GM18868 (cell line): ENCODE results near the gene CPTP.
A peak's percentile ranks its signal among the peaks of the same experiment; 100 is the strongest.

Experiments
- ATAC-seq: cut with Tn5 transposase; IDR thresholded peaks from one replicate; pipeline ENCODE4 v1.9.1; 2021; ENCODE audit warnings: mild to moderate bottlenecking, moderate library complexity; ENCODE audit not compliant: unreplicated experiment

Gene CPTP

DNA sequence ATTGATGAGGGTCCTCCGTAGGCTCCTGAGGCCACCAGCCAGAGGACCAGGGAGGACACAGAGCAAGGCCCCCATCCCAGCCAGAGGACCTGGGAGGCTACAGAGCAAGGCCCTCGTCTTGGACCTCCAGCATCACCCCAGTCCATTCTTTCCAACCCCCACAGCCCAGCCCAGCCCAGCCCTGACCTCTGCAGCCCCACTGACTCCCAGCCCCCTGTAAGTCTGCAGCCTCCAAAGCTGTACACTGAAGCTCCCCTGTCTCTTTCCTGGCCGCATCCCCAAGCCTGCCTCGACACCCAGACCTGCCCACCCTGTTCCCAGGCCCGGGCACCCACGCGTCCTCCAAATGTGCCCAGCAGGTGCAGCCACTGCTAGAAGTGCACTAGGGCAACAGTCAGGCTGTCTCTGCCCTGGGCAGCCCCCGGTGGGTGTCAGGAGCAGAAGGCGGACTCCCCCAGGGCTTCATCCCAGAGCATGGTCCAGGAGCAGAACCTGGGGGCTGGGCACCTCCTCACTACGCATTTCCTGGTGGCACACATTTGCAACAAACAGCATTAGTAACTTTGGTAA is 22.5 kb downstream of the CPTP start:
- ATAC-seq = no peak

DNA sequence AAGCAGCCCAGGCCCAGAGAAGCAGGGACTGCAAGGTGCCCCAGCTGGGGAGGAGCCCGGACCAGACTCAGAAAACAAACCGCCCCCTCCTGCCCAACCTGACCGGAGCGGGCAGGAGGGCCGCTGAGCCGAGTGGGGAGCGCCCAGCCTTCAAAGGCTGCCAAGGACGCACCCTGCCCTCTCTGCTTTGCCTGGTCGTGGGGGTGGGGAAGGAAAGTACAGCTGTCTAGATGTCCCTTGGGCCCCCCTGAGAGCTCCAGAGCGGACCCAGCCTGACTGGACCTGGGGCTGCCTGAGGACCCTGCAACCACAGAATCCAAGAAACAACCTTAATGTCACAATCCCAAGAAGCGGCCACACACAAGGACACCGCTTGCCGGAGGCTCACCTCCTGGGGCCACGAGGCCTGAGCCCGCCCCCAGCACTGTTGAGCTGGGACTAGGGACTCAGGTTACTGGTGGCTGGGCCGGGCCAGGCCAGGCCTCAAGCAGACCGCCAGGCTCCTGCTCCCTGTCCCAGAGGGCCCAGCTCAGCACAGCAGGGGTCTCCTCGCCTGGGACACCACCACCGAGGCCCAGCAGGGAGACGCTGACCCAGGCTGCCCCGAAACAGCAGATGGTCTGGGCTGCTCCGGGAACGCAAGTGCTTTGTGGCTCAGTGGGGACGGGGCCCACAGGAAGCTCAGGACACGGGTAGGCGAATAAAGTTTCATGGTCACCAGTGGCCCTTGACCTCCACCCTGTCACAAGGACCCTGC is 23.2 kb downstream of the CPTP start:
- no peak for ATAC-seq

DNA sequence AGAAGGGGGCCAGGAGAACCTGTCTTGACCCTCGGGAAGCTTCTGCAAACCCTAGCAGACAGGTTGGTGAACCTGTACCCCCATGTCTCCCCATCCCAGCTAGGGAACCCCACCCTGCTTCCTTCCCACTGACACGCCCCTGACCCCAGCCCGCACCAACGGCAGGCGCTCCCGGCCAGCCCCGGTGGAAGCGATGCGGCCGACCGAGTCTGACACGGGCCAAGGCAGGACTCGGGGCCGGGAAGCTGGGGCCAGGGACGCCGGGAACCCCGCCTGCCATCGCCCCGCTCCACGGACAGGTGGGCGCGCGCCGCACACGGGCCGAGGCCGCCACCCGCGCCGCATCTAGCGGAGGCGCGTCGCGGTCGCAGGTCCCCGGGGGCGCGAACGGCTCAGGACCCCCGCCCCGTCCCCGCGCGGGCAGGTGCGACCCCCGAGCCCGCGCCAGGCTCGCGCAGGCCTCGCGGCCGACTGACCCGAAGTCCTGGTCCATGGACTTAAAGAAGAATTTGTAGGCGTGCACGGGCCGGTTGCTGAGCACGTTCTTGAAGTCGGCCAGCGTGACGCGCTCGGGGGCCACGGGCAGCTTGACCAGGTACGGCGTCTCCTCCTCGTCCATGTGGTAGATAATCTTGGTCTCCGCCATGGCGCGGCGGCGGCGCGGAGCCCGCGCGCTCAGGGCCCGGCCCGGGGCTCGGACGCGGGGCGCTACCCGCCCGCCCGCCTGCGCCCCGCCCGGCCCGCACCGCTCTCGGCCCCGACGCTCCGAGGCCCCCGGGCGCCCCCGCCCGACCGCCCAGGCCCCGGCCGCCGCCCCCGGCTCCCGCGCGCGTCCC is 24.0 kb downstream of the CPTP start:
- ATAC-seq = peak; percentile 29

DNA sequence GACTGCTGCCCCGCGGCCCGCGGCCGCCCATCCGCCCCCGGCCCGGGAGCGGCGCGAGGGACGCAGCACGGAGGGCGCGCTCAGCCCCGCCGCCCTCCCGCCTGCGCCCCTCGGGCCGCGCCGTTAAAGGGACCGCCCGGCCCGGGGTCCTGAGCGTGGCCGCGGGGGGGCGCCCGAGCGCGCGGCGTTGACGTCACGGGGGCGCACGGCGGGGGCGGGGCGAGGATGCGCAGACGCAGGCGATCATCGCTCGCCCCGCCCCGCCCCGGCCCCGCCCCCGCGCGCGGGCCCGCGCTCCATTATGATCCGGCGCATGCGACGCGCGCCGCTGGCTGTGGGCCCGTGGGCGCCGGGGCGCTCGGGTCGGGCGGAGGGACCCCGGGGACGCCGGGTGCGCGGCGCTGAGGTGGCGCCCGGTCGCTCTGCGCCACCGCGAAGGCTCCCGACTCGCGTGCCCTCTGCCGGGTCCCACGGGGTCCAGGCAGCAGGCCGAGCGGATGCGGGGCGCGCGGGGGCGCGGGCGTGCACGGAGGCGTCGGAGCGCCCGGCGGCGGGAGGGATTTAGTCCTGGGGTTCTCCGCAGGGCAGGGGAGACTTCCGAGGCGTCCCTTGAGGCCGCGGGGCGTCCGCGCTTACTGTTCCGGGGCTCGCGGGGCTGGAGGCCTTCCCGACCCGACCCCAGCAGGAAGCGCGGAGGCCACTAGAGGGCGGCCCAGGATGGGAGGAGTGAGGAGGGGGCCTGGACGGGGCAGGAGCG is 24.8 kb downstream of the CPTP start, which contains the start of gene DVL1:
Gene DVL1 (minus strand): TSS at position 163 of the 757 bp plus-strand sequence. CDS start 353 bp downstream, outside the sequence.
- ATAC-seq = peak; percentile 65

DNA sequence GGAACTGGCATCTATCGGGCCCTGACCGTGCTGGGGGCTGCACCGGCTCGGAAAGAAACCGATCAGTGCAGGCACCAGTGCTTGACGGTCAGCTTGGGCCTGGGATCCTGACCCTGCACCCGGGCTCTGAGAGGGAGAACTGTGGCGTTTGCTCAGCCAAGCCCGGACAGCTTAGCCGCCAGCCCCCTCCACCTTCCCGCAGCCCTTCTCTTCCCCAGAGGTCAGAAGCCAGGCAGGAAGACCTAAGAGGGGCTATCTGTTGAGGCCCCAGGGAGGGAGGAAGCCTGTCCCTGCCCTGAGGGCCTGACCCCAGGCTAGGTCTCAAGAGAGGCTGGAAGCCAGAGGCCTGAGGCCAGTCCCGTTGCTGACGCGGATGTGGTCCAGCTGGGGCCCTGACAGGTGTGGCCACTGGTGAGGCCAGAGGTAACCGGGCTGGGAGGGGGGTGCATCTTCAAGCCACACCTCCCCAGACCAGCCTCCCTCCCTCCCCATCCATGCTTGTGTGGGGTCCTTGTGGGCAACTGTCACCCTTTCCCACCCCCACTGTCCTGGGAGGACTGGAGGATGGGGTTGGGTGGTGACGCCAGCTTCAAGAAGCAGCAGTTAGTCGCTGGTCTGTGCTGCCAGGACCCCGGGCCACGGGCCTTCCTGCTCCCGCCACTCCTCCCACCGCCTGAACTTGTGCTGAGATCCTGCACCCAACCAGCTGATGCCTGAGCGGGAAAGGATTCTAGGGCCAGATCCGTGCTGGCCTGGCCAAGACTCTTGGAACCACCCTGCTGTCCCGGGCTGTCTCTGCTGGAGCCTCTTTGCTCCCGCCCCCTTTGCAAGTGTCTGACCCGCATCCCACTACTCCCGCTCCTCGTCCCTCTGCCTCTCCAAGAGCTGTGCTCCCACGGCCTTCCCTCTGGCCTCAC is 27.2 kb downstream of the CPTP start:
- no peak for ATAC-seq

DNA sequence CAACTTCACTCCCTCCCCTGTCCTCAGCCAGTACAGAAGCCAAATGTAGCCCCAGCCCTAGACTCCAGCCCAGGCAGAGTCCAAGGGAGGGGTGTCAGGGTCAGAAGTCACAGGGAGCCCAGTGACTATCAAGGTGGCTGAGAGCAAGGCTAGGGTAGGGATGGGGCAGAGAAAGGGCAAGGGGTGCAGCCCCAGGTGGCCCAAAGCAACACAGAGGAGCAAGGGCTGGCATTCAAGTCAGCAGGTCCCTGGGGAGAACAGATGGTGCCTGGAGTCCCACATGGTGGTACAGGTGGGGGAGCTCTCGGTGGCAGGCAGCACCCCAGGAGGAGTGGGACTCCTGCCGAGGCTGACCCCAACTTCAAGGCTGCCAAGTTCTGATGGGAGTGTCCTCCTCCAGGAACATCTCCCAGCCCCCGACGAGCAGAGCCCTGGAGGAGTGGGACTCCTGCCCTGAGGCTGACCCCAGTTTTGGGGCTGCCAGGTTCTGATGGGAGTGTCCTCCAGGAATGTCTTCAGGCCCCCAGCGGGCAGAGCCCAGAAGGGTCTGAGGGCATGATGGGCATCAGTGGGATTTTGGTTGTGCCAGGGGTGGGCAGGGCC is 28.3 kb downstream of the CPTP start:
- ATAC-seq = no peak

DNA sequence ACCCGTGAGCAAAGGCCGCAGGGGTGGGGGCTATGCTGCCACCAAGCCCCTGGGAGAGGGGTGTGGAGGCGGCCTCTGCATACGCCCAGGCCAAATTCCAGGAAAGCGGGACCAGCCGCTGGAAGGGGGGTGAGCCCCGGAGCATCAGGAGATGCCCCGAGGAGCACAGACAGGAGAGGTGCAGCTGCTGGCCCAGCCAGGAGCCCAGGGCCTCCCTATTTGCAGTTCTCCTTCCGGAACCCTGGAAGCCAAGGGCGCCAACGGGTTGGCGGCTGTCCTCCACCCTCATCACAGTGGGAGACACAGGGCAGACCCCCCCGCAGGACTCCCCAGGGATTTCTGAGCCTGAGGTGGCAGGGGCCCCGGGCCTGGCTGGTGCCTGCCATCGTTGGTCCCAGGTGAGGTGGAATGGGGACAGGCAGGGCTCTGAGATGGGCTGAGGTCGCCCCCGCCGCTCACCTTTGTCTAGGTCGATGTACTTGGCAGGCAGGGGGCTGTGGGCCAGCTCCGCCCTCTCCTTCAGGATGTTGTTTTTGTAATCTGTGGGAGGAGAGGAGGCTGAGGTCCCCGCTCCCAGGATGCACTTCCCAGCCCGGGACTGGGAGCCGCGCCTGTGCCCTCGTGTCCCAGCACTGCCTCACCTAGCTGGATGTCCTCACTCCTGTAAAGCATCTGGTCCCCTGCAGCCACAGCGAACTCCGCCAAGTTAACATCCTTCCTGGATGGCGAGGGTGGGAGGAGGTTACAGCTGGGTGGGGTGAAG is 29.0 kb downstream of the CPTP start:
- ATAC-seq = no peak

DNA sequence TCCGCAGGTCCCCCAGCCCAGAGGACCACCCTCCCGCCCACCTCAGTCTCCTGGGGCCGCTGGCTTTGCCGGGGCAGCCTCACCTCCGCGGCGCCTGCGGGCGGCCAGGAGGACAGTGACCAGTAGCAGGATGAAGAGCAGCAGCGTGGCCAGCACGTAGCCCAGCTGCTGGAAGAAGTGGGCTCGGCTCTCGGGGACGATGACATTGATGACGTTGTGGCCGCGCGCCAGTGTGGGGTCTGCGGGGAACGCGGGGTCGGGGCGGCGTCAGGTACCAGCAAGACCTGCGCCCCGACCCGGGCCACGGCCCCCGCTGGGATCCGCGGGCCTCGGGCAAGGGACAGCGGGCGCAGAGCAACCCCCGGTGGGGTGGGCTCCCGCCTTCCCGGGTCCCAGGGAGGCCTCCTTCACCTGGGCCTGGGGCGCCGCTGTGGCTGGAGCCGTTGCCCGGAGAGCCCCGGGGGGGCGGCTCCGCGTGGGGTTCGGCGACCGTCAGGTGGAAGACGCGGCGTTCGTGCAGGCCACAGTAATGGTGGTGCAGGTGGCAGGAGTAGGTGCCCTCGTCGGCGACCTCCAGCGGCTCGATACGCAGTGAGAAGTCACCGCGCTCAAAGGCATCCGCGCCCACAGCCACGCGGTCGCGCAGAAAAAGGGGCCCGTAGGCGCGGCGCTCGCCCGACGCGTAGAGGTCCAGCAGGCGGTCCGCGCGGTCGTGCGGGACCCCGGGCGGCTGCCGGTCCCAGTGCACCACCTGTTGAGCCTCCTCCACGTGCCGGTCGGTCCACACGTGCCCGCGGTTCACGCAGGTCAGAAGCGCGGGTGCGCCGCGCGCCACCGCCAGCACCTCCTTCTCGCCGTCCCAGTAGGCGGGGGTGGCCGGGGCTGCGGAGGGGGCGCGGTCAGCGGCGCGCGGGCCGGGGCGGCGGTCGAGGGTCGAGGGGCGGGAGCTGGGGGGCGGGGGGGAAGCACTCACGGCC is 30.0 kb downstream of the CPTP start:
- no peak for ATAC-seq

DNA sequence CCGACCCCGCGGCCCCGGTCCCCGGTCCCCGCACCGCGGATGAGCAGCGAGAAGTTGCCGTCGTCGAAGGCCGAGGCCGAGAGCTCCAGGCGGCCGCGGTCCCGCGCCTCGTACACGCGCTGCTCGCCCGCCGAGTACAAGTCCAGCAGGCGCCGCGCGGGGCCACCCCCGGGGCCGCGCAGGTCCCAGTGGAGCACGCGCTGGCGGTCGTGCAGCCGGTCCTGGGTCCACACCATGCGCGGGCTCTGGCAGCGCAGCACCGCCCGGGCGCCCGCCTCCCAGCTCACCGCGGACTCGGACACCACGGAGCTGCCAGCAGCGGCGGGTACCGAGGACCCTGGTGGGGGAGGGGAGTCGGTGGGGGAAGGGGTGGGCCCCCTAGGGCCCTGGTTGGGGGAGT is 30.8 kb downstream of the CPTP start:
- ATAC-seq = no peak

DNA sequence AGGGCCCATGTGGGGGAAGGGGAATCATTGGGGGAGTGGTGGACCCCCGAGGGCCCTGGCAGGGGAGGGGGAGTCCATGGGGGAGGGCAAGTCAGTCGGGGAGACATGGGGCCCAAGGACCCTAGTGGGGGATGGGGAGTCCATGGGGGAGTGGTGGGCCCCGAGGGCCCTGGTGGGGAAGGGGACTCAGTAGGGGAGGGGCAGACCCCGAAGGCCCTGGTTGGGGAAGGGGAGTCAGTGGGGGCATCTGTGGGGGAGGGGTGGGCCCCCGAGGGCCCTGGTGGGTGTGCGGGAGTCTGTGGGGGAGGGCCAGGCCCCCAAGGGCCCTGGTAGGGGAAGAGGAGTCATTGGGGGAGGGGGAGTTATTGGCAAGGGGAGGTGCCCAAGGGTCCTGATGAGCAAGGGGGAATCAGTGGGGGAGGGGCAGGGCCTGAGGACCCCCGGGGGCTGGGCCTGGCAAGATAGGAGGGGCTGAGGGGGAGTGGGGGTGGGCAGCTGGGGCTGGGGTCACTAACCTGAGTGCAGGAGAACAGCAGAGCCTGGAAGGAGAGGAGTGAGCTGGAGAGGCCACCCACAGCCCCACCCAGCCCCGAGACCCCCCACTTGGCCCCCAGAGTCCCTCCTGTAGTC is 31.7 kb downstream of the CPTP start:
- ATAC-seq = no peak

DNA sequence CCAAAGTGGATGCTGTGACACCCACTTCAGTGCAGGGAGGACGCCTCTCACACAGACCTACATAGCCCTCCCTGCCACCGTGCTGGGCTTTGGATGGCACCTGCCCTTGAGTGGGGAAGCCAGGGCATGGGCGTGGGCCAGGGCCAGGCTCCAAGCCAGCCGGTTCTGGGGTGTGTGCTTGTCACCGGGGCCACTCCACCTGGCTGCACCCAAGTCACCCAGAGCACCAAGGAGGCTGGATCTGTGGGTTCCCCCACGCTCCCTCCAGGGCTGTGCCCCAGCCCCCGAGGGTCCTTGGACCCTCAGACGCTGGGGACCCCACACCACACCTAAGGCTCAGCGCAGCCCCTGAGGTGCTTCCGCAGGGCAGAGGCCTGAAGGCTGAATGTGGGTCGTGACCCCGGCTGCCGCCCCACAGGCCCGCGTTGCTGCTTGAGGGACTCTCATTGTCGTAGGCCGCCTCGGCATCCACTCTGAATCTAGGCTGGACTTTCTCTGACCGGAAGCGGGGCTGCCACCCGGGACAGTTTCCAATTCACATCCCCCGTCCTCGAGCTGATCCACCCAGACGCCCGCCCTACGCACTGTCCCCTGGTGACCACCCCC is 32.3 kb downstream of the CPTP start:
- no peak for ATAC-seq

DNA sequence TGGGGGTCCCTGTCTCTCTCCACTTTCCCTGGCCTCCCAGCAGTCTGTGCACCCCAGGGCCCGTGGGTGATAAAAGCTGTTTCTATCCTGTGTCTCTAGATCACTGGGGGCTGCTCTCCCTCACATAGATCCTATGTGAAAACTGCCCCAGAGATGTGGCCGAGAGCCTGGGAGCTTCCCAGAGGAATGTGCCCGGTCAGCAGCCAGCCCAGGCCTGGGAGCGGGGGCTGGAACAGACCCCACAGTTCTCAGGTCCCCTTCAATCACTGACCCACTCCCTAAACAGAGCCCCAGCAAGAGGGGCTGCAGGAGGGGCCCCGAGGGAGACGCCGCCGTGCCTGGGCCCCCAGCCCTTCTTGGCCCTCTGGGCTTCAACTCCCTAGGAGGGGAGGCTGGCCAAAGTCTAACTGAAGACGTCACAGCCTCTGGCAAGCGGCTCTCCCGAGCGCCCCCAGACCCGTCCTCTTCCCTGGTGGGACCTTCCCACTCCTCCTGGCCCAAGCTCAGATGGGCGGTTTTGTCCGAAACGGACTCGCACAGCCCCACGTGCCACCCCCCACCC is 33.4 kb downstream of the CPTP start:
- ATAC-seq = no peak

DNA sequence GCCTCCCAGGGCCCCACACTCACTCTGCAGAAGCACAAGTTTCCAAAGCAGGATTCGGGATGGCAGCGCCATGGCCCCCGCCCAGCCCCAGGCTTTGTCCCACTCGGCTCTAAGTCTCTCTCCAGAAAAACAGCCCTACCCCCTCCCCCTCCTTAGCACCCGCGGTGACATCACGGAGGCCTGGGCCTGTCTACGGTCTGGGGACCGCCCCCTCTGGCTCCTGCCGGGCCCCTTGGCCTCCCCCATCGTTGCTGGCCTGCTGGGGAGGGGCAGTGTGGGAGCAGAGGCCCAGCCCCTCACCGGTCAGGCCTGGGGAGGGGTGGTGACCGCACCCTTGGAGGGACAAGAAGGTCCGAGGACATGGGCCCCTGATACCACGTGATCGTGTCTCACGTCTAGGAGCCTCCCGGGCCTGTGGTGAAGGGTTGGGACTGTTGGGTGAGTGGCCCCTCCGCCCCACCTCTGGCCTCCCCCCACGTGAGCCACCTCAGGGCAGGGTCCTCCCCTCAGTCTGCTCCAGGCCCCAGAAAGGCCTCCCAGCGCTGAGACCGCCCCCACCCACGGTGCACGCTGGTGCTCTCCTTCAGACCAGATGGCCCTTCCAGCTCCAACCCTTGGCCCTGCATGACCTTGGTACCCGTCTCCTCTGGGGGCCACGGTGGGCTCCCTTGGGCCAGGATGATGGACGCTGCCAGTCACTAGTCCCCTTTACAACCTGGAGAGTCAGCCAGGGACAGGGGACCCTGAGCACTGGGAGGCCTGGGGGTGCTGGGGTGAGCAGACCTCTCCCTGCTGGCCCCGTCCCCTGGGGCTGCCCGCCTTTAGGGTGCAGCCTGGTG is 34.0 kb downstream of the CPTP start, which contains the start of gene MXRA8:
Gene MXRA8 (minus strand): TSS at position 123 of the 839 bp plus-strand sequence. CDS start 51 bp downstream, at position 72.
- ATAC-seq = no peak

DNA sequence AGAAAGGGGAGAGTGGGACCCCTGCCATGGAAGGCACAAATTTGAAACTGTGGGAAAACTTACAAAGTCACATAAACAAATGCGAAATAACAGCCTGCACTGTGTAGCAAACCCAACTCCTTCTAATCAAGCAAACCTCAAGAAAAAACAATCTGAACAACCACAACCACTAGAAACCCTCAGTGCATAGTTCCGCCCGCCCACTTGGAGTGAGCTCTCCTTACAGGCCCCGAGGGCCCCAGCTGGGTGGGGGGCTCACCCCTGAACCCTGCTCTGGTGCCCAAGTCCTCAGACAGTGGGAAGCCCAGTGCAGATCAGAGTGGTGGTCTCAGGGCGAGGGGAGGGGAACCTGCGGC is 34.7 kb downstream of the CPTP start:
- ATAC-seq = no peak

DNA sequence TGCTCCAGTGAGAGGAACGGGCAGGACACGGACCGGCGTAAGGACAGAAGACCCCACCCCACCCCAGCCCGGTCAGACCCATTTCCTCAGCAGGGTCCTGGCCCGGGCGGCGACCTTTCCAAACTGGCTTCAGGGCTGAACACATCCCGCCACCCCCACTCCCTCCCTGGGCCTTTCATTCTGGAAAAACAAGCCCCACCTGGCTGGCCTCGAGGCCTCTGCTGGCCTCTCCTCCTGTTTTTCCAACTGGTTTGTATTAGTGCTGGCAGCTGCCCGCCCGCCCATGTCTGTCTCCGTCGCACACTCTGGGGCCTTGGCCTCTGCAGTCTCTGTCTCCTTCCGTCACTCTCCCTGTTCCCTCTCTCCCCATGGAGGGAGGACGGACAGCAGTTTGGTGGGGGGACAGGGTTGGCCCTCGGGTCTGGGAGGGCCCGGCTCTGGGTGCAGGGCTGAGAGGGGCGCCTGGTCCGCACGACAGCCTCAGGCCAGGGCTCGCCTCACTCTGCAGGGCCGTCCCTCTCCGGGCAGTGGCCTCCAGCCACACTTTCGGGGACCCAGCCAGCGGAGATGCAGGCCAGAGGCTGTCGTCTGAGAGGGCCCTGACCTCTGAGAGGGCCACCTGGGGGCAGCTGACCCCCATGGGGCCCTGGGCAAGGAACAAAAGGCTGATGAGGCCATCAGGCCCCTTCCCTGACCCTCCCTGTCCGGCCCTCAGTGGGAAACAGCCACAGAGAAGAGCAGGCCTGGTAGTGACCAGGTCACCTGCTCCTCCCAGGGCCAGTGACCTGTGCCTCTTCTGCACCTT is 35.3 kb downstream of the CPTP start:
- no peak for ATAC-seq
